ENCODE results near the gene AHNAK2. TPM values are rescaled to one million over a fixed set of nuclear protein-coding genes. Genes with fewer than 3 reads are reported as not detected.

AHNAK2 gene
- total and polyA plus RNA-seq, 2 of the 13 experiments (the other 11 are each of a cell fraction or from before 2014, with no cell fraction given) = 0.11 to 0.18 TPM

GRCh38 chr14:105014631-105015030 lies 36.5 kb upstream of the AHNAK2 start (continued):
- TF ChIP-seq ZNF318 (CRISPR knock-in tag; IDR thresholded peaks at IDR 0.05) (no peak), ZNF30 (CRISPR knock-in tag; IDR thresholded peaks at IDR 0.05) (no peak), PHF20 (CRISPR knock-in tag; IDR thresholded peaks at IDR 0.05) (no peak)

- Histone ChIP-seq H3K27ac (ENCODE audit: extremely low read length, insufficient read depth, low read length) (no peak overlapping the region), H3K27me3 (ENCODE audit: control insufficient read depth in 1 of 2, insufficient read depth in 2 of 2, low read length in 2 of 2) (no peaks in the 10 kb centered on the region), H3K36me3 (replicated peaks in 1 of 2; ENCODE audit: control insufficient read depth in 1 of 2, insufficient read depth in 2 of 2, low read length in 2 of 2) (peaks cover 15 to 33% of the 10 kb centered on the region in 2 experiments; a peak in 4 of 5 replicates), H2AFZ (ENCODE audit: low read length) (no peak overlapping the region), H3K4me1 (ENCODE audit: insufficient read depth, low read length) (peaks cover 53% of the 10 kb centered on the region), H3K79me2 (ENCODE audit: insufficient read depth, low read length) (peaks cover 75% of the 10 kb centered on the region), H3K4me3 (replicated peaks in 1 of 3; ENCODE audit: insufficient read depth in 1 of 3, low read depth in 2 of 3, low read length in 3 of 3) (no peak overlapping the region), H3K4me2 (ENCODE audit: low read depth, low read length) (no peak overlapping the region), H3K9ac (ENCODE audit: insufficient read depth, low read depth, low read length) (no peak overlapping the region), H4K20me1 (ENCODE audit: insufficient read depth, low read length) (peaks cover 33% of the 10 kb centered on the region), H3K9me3 (ENCODE audit: low read length) (no peaks in the 10 kb centered on the region)
- in situ Hi-C loops (cut with HindIII; ENCODE audit: extremely low pct_ligation_motif_present, low pct_unique_long_range_greater_than_20kb) (no loop called here), intact Hi-C loops (cut with micrococcal nuclease; ENCODE audit: unreplicated experiment) (no loop called here)
- no TSS peak for BruUV-seq (replicated peaks)
- ChIA-PET CTCF (ENCODE audit: low intra/inter-chr PET ratio, low total read pairs) (interaction anchor here (2.4 kb wide), 1 partner anchor 31 kb away, joined by 16 read pairs; no protein-coding TSS in a partner anchor), POLR2A (no interaction called here)
- DNase-seq (ENCODE audit: low spot score) (no peak), ATAC-seq (no peak), FAIRE-seq (no peak)
- 95% methylated on average over 6 of the region's 9 CpGs for WGBS (ENCODE audit: low lambda C conversion rate)
- TF ChIP-seq, protein P1, sequence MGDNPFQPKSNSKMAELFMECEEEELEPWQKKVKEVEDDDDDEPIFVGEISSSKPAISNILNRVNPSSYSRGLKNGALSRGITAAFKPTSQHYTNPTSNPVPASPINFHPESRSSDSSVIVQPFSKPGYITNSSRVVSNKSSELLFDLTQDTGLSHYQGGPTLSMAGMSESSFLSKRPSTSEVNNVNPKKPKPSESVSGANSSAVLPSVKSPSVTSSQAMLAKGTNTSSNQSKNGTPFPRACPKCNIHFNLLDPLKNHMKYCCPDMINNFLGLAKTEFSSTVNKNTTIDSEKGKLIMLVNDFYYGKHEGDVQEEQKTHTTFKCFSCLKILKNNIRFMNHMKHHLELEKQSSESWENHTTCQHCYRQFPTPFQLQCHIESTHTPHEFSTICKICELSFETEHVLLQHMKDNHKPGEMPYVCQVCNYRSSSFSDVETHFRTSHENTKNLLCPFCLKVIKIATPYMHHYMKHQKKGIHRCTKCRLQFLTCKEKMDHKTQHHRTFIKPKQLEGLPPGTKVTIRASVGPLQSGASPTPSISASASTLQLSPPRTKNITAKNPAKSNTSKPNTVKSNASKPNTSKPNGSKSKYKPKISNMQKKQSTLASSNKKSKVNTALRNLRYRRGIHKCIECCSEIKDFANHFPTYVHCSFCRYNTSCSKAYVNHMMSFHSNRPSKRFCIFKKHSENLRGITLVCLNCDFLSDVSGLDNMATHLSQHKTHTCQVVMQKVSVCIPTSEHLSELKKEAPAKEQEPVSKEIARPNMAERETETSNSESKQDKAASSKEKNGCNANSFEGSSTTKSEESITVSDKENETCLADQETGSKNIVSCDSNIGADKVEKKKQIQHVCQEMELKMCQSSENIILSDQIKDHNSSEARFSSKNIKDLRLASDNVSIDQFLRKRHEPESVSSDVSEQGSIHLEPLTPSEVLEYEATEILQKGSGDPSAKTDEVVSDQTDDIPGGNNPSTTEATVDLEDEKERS (CRISPR knock-in tag; IDR thresholded peaks at IDR 0.05) = no peak
- TF ChIP-seq ZNF30 (CRISPR knock-in tag; IDR thresholded peaks at IDR 0.05) = no peak
- TF ChIP-seq ZNF335 (CRISPR knock-in tag; IDR thresholded peaks at IDR 0.05) = no peak
- no peak for TF ChIP-seq THAP8 (CRISPR knock-in tag; IDR thresholded peaks at IDR 0.05; ENCODE audit: borderline replicate concordance)
- TF ChIP-seq ZNF260 (CRISPR knock-in tag; IDR thresholded peaks at IDR 0.05; ENCODE audit: borderline replicate concordance, low read depth) = no peak
- no peak for TF ChIP-seq ZNF816 (CRISPR knock-in tag; IDR thresholded peaks at IDR 0.05; ENCODE audit: borderline replicate concordance)
- no peak for TF ChIP-seq ZNF660 (CRISPR knock-in tag; IDR thresholded peaks at IDR 0.05; ENCODE audit: borderline replicate concordance, low read depth)
- TF ChIP-seq TBX2 (CRISPR knock-in tag; IDR thresholded peaks at IDR 0.05; ENCODE audit: borderline replicate concordance) = no peak
- TF ChIP-seq ZNF101 (CRISPR knock-in tag; IDR thresholded peaks at IDR 0.05; ENCODE audit: borderline replicate concordance, low read depth) = no peak
Measured at GRCh38 chr14:105014032-105014431, 35.9 kb upstream of the AHNAK2 start.
